Choroid plexus epithelial cell (primary cell): Measurements from ENCODE around the gene SPATS2.

Experiments used
- DNase-seq: peaks from one replicate; pipeline ENCODE4 v3.0.0-alpha.2; 2010; ENCODE audit warnings: low read depth
- H3K4me3 ChIP-seq: 2 replicates; pipeline ENCODE4 v1.5.1; 2011; ENCODE audit warnings: low read depth, mild to moderate bottlenecking, control low read depth, low read length, moderate library complexity
- TF ChIP-seq, protein P1 (sequence below): conservative IDR thresholded peaks from 2 replicates; pipeline ENCODE4 v1.5.1; 2011; ENCODE audit warnings: low read depth, mild to moderate bottlenecking, control low read depth, inconsistent platforms, low read length, moderate library complexity

The SPATS2 gene

DNA sequence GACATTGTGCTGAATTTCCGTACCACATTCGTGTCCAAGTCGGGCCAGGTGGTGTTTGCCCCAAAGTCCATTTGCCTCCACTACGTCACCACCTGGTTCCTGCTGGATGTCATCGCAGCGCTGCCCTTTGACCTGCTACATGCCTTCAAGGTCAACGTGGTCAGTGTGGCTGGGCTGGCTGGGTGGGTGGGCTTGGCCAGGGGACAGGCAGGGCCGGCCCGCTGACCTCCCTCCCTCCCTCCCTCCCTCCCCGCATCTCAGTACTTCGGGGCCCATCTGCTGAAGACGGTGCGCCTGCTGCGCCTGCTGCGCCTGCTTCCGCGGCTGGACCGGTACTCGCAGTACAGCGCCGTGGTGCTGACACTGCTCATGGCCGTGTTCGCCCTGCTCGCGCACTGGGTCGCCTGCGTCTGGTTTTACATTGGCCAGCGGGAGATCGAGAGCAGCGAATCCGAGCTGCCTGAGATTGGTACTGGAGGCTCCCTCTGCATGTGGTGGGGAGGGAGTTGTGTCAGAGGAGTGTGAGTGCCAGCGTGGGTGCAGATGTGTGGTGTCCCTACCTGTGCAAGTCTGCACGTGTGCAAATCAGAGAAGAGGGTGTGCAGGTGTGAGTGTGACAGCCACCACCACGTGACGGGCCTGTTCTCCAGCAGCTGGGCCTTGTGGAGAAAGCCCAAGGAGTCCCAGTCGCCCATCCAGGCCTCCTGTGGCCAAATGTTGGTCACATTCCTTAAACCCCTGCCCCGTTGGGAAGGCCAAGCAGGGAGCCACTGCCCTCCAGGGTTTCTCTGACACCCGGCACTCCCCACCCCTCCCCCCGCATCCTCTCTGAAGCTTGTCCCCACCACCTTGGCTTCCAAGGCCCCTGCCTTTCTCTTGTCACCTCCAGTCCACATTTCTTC lies 176.9 kb downstream of the SPATS2 start:
- H3K4me3 ChIP-seq = no peak overlapping the region
- peak; percentile 43 for DNase-seq
- TF ChIP-seq, protein P1, sequence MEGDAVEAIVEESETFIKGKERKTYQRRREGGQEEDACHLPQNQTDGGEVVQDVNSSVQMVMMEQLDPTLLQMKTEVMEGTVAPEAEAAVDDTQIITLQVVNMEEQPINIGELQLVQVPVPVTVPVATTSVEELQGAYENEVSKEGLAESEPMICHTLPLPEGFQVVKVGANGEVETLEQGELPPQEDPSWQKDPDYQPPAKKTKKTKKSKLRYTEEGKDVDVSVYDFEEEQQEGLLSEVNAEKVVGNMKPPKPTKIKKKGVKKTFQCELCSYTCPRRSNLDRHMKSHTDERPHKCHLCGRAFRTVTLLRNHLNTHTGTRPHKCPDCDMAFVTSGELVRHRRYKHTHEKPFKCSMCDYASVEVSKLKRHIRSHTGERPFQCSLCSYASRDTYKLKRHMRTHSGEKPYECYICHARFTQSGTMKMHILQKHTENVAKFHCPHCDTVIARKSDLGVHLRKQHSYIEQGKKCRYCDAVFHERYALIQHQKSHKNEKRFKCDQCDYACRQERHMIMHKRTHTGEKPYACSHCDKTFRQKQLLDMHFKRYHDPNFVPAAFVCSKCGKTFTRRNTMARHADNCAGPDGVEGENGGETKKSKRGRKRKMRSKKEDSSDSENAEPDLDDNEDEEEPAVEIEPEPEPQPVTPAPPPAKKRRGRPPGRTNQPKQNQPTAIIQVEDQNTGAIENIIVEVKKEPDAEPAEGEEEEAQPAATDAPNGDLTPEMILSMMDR = no peak

DNA sequence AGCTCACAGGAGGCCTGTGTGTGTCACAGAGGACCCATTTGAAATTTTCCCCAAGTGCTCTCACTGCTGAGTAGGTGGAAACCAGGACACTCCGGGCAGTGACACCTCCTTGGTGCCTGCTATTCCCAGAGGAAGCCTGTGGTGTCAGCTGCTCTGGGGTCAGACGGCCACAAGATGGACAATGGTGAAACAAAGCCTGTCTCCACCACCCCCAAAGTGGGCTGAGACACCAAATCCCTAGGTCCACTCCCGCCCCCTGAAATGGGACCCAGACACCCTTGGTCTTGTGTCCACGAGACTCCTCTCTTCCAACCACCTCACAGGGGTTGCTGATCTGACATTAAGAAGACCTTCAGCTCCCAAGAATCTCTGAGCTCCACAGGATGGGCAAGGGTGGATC lies 178.6 kb downstream of the SPATS2 start:
- H3K4me3 ChIP-seq = no peak overlapping the region
- DNase-seq = no peak
- TF ChIP-seq, protein P1 = no peak

DNA sequence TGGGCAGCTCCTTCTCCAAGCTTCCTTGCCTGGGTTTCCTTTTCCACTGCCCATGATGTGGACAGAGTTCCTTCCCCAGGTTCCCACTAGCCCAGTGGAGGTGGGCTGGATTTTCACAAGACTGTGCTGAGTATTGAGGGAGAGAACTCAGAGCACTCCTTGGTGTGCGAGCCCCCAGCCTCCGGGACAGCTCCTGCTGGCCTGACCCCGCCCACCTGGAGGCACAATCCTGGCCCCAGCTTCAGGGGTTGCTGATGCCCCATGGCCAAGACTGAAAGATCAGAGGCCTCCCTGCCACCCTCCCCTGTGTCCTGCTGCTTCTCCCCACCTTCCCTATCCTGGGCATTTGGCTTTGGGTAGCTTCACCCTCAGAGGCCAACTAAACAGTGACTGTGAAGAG lies 179.2 kb downstream of the SPATS2 start:
- DNase-seq = no peak
- H3K4me3 ChIP-seq = no peak overlapping the region
- TF ChIP-seq, protein P1 = no peak

DNA sequence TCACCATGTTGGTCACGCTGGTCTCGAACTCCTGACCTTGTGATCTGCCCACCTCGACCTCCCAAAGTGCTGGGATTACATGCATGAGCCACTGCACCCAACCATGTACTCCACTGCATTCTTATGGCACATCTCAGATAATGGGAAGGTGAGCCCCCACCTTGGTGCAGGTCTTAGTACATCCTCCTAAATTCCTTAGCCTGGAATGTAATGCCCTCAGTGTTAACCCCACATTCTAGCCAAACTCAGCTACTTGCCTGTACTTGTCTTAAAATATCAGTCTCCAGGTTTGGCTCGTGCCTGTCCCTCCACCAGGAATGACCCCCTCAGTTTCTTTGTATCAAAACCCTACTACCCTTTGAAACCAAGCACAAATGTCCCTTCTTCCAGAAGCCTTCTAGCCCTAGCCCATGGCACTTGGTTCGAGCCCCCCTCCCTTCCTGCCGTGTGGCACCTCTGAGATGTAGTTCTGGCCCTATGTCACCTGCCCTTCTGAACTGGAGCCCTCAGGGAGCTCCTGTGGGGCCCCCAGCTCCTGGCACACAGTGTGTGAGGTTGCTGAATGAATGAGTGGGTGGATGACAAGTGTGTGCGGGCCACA lies 179.9 kb downstream of the SPATS2 start:
- TF ChIP-seq, protein P1 = no peak
- H3K4me3 ChIP-seq = no peak overlapping the region
- DNase-seq = no peak

DNA sequence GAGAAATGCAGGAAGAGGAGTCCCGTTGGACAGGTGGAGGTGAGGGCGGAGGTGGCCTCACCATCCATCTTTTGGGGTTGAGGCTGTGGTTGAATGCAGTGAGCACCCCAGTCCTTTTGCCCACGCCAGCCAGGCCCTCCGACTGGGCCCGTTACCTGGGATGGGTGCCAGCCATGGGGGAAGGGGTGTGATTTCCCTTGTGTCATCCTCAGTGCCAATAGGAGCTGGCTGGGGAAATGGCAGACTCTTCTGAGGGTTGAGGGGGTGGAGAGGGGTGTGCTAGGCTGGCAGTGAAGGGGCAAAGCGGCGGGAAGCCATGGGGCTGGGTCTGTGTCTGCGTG lies 181.2 kb downstream of the SPATS2 start:
- TF ChIP-seq, protein P1 = no peak
- peak overlapping the region; percentile 44 for H3K4me3 ChIP-seq
- no peak for DNase-seq

DNA sequence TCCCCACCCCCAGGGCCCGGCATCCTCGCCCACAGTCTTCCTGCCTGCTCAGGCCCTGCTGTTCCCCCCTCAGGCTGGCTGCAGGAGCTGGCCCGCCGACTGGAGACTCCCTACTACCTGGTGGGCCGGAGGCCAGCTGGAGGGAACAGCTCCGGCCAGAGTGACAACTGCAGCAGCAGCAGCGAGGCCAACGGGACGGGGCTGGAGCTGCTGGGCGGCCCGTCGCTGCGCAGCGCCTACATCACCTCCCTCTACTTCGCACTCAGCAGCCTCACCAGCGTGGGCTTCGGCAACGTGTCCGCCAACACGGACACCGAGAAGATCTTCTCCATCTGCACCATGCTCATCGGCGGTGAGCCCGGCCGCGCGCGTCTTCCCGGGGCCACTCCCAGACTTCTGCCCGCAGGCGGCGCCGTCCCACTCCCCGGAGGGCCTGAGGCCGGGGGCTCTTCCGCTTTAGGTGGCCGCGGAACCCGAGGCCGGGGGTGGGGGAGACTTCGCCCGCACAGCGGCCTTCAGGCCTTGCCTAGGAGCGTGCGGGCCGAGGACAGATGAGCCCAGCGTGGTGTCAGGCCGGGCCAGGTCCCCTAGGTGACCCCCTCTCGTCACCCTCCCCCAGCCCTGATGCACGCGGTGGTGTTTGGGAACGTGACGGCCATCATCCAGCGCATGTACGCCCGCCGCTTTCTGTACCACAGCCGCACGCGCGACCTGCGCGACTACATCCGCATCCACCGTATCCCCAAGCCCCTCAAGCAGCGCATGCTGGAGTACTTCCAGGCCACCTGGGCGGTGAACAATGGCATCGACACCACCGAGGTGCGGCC lies 181.8 kb downstream of the SPATS2 start:
- H3K4me3 ChIP-seq = peak overlapping the region; percentile 44
- TF ChIP-seq, protein P1 = peak; percentile 53
- peak; percentile 23 for DNase-seq
